Raji (cell line): ENCODE results near the gene SCN4A.
A peak's percentile ranks its signal among the peaks of the same experiment; 100 is the strongest.

ENCODE experiments used
- POLR2A ChIP-seq: IDR thresholded peaks from 2 replicates; pipeline ENCODE4 v1.6.1; 2011; ENCODE audit warnings: low read depth, low read length, control low read depth; ENCODE audit not compliant: insufficient read depth

Gene SCN4A

GRCh38 chr17:63939884-63940283 is 32.8 kb downstream of the SCN4A start:
- TF ChIP-seq POLR2A = no peak

GRCh38 chr17:63939401-63939800 is 33.3 kb downstream of the SCN4A start:
- TF ChIP-seq POLR2A = no peak

DNA sequence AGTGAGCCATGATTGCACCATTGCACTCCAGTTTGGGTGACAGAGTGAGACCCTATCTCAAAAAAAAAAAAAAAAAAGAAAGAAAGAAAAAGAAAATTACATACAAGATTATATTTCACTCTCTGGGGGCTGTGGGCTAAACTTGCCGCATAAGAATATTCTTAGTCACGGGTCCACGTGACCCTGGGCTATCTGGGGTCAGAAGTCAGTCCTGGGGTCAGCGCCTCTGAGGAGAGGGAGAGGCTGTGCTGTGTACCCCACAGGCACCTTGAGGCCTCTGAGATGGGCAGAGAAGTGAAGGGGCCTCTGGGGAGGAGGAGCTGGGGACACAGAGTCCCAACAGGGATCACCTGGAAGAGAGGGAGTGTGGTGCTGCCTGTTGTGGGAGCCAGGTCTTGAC is 34.8 kb downstream of the SCN4A start:
- no peak for TF ChIP-seq POLR2A

- TF ChIP-seq POLR2A = no peak
These were observed 35.4 kb downstream of the SCN4A start for GRCh38 chr17:63937319-63937718.

GRCh38 chr17:63934183-63935112 is 38.3 kb downstream of the SCN4A start:
- peak; percentile 54 for TF ChIP-seq POLR2A

- TF ChIP-seq POLR2A = no peak
These were observed 39.1 kb downstream of the SCN4A start for GRCh38 chr17:63933598-63933997.

DNA sequence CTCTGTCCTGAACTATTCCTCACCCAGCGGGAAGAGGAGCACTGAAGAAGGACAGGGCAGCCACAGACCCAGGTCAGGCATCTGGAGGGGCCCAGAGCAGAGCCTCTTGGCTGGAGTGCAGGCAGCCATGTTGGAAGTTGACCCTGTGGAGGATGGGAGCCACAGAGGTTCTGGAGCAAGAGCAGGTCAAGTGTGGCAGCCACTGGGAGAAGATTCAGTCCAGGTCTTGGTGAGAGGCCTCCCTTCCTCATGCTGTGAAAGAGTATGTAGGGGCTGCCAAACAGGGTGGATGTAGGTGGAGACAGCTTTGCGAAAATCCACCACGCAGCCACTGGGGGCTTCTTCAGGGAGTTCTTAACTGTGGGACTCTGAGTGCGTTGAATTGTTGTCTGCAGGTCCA is 40.0 kb downstream of the SCN4A start:
- no peak for TF ChIP-seq POLR2A

DNA sequence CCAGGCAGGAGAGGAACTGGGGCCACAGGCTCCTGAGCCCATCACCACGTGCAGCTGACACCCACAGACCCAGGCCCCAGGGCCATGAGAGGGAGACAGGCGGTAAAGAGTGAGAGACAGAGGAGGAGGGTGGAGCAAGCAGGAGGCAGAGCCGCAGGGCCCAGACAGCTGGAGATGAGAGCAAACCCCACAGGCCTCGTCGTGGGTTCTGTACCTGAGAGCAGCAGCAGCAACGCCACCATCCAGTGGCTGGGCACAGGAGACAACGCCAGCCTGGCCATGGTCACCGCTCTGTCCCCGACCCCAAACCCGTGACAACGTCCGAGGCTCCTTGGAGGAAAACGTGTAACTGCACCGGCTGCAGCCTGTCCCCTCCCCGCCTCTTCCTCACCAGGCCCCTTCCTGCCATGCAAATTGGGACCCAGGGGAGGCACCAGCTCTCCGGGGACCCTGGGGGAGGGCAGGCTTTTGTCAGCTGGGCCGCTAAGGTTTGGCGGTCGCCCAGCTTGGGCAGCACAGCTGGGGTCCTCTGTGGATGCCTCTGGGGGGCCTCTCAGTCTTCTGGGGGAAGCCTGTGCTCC is 40.6 kb downstream of the SCN4A start, which contains the start of gene CD79B:
CD79B (minus strand) TSS at position 351 of the 581 bp plus-strand sequence; CDS start at position 281, 70 bp downstream.
- peak; percentile 100 for TF ChIP-seq POLR2A

- TF ChIP-seq POLR2A = peak; percentile 61
These were observed 41.7 kb downstream of the SCN4A start for GRCh38 chr17:63930951-63931575.

- TF ChIP-seq POLR2A = no peak
These were observed 42.6 kb downstream of the SCN4A start for GRCh38 chr17:63929860-63930766.

- 0 out of 2 replicates have a peak, but pooled peaks have one; percentile 10 for TF ChIP-seq POLR2A
These were observed 43.6 kb downstream of the SCN4A start for GRCh38 chr17:63928966-63929695.

DNA sequence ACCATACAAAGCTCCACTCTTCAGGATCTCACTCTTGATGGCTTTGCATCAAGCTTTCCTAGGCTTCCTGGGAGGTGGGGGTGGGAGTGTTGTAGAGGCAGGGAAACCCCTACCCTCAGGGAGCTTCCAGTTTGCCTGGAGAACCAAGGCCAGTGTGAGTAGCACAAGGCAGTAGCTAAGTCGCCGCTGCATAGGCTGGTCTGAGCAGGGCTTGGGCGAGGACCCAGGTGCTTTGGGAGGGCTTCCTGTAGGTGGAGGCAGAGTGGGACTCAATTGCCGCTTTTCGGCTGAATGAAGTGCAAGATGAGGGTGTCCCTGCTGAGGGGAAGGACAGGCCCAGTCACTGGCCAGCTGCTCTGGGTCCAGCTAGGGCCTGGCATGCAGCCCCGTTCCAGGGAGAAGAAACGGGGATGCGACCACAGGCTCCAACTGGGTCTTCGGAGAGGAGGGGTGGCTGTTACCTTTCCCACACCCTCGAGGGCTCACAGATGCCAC is 44.5 kb downstream of the SCN4A start:
- no peak for TF ChIP-seq POLR2A

GRCh38 chr17:63927464-63928171 is 45.1 kb downstream of the SCN4A start:
- TF ChIP-seq POLR2A = peak; percentile 72
